A673 (cell line): Measurements from ENCODE around the gene WBP1L. TPM values are rescaled to one million over a fixed set of nuclear protein-coding genes. Genes with fewer than 3 reads are reported as not detected.

ENCODE experiments used
- BruUV-seq: library from RNA; stranded (reverse); fragments of 400-500 nt; replicated peaks from 2 replicates; lab custom pipeline; 2021; lab: Mats Ljungman, UMichigan
- CTCF ChIA-PET: fragments of 300-600 bp; sonication (Branson Sonifier 250); formaldehyde crosslinking; loops from one replicate; lab custom pipeline; 2022; ENCODE audit warnings: antibody characterized with exemption; lab: Charles Lee
- POLR2A ChIA-PET: fragments of 300-600 bp; sonication (Branson Sonifier 250); formaldehyde crosslinking; loops from one replicate; lab custom pipeline; 2022; ENCODE audit warnings: antibody characterized with exemption; ENCODE audit not compliant: low non-redundant PET; lab: Charles Lee
- DNase-seq: peaks from one replicate; pipeline ENCODE4 v3.0.0-alpha.2; 2015; ENCODE audit warnings: low spot score
- H3K27ac ChIP-seq: fragments of 200-600 bp; sonication (generic); 2 replicates; pipeline ENCODE4 v1.5.1; 2016; ENCODE audit warnings: mixed run types, low read depth, mild to moderate bottlenecking, mixed read lengths, antibody characterized with exemption, low read length; ENCODE audit not compliant: poor library complexity, severe bottlenecking
- H3K27me3 ChIP-seq: fragments of 200-600 bp; sonication (generic); replicated peaks from 2 replicates; pipeline ENCODE4 v1.6.1; 2017; ENCODE audit warnings: mixed run types, low read depth, mild to moderate bottlenecking, mixed read lengths, antibody characterized with exemption, low read length; ENCODE audit not compliant: insufficient read depth, poor library complexity
- H3K36me3 ChIP-seq: fragments of 200-600 bp; sonication (generic); 2 replicates; pipeline ENCODE4 v1.6.1; 2016; ENCODE audit warnings: mixed run types, mild to moderate bottlenecking, mixed read lengths, antibody characterized with exemption, low read length; ENCODE audit not compliant: insufficient read depth, poor library complexity, severe bottlenecking
- H3K4me1 ChIP-seq: fragments of 200-600 bp; sonication (generic); 2 replicates; pipeline ENCODE4 v1.6.1; 2017; ENCODE audit warnings: mixed run types, mild to moderate bottlenecking, mixed read lengths, antibody characterized with exemption, low read length; ENCODE audit not compliant: insufficient read depth, poor library complexity, severe bottlenecking
- H3K4me3 ChIP-seq: fragments of 200-600 bp; sonication (generic); 2 replicates; pipeline ENCODE4 v1.5.1; 2016; ENCODE audit warnings: low read depth, mixed run types, mild to moderate bottlenecking, mixed read lengths, low read length; ENCODE audit not compliant: poor library complexity, severe bottlenecking
- H3K9me3 ChIP-seq: fragments of 200-600 bp; sonication (generic); 2 replicates; pipeline ENCODE4 v1.6.1; 2016; ENCODE audit warnings: mixed run types, low read depth, mild to moderate bottlenecking, mixed read lengths, antibody characterized with exemption, low read length; ENCODE audit not compliant: poor library complexity, severe bottlenecking
- CTCF ChIP-seq: fragments of 300-800, 200-600 bp; sonication (generic); conservative IDR thresholded peaks from 2 replicates; pipeline ENCODE4 v1.5.1; 2017; ENCODE audit warnings: low read depth, mild to moderate bottlenecking, antibody characterized with exemption, low read length, moderate library complexity, mixed read lengths
- EZH2 ChIP-seq: fragments of 200-600 bp; sonication (generic); IDR thresholded peaks from 2 replicates; pipeline ENCODE4 v1.6.1; 2017; ENCODE audit warnings: borderline replicate concordance, low read depth, mild to moderate bottlenecking, mixed read lengths, antibody characterized with exemption, low read length; ENCODE audit not compliant: poor library complexity, severe bottlenecking
- intact Hi-C: fragments of 100-400 bp; cut with micrococcal nuclease; formaldehyde crosslinking; loops from one replicate; pipeline ENCODE4 v1.10.0; 2022; ENCODE audit not compliant: unreplicated experiment
- total RNA-seq: library from RNA; stranded (reverse); gene quantifications from 2 replicates; pipeline ENCODE4 v1.2.3, GENCODE V29; 2021

The WBP1L gene
- total RNA-seq, 1 experiment from 2014 or later, result 20.3 TPM

- Histone ChIP-seq H3K4me3 (no peak overlapping the region), H3K27me3 (no peaks in the 10 kb centered on the region), H3K9me3 (no peaks in the 10 kb centered on the region), H3K4me1 (no peaks in the 10 kb centered on the region), H3K27ac (no peak overlapping the region), H3K36me3 (peaks cover 40% of the 10 kb centered on the region)
- ChIA-PET POLR2A (interaction anchor here (0.5 kb wide), 1 partner anchor 198 kb away, joined by 4 read pairs; no protein-coding TSS in a partner anchor), CTCF (no interaction called here)
- no peak for DNase-seq
- intact Hi-C loops, result loop anchor here (5.0 kb wide), 1 partner anchor 101 kb away; no protein-coding TSS in a partner anchor
- TF ChIP-seq EZH2, result no peak
- no peak for TF ChIP-seq CTCF
- no TSS peak for BruUV-seq
Observed at GRCh38 chr10:102731222-102731800, 12.4 kb upstream of the WBP1L start.

- POLR2A ChIA-PET, result no interaction called here
- no peak for DNase-seq
- Histone ChIP-seq H3K9me3 (no peaks in the 10 kb centered on the region), H3K4me1 (no peaks in the 10 kb centered on the region), H3K27me3 (no peaks in the 10 kb centered on the region), H3K27ac (no peak overlapping the region), H3K36me3 (peaks cover 33% of the 10 kb centered on the region), H3K4me3 (no peak overlapping the region)
- intact Hi-C loops, result loop anchor here (5.0 kb wide), 1 partner anchor 100 kb away; no protein-coding TSS in a partner anchor
- BruUV-seq, result no TSS peak
- CTCF ChIA-PET, result interaction anchor here (1.1 kb wide), 1 partner anchor 8 kb away, joined by 3 read pairs; no protein-coding TSS in a partner anchor
- TF ChIP-seq CTCF, result no peak
- TF ChIP-seq EZH2, result no peak
Observed at GRCh38 chr10:102732661-102733060, 11.1 kb upstream of the WBP1L start.

- BruUV-seq, result no TSS peak
- Histone ChIP-seq H3K9me3 (no peaks in the 10 kb centered on the region), H3K27ac (no peak overlapping the region), H3K4me3 (no peak overlapping the region), H3K4me1 (no peaks in the 10 kb centered on the region), H3K36me3 (peaks cover 25% of the 10 kb centered on the region), H3K27me3 (no peaks in the 10 kb centered on the region)
- TF ChIP-seq CTCF, result no peak
- no peak for TF ChIP-seq EZH2
- peak; percentile 28 for DNase-seq
- POLR2A ChIA-PET, result no interaction called here
- CTCF ChIA-PET, result no interaction called here
- intact Hi-C loops, result no loop called here
Observed at GRCh38 chr10:102735065-102735562, 8.6 kb upstream of the WBP1L start.
